Measurements from ENCODE around the gene ETV3L.

GRCh38 chr1:157113631-157114030 lies 14.0 kb upstream of the ETV3L start:
- TF ChIP-seq CTBP2 (IDR thresholded peaks at IDR 0.05; ENCODE audit: borderline replicate concordance, insufficient read depth, insufficient read length, low read length) (no peak), POLR2AphosphoS5 (IDR thresholded peaks at IDR 0.05; ENCODE audit: low read depth, low read length) (no peak), CREB1 (IDR thresholded peaks at IDR 0.05) (no peak), TAF1 (IDR thresholded peaks at IDR 0.05; ENCODE audit: low read depth, low read length) (no peak), RAD21 (IDR thresholded peaks at IDR 0.05 in 1 of 2, conservative IDR thresholded peaks at IDR 0.05 in 1 of 2; ENCODE audit: low read depth in 2 of 2, low read length in 2 of 2) (no peak)
